MM.1S (cell line): ENCODE data around the gene FOXN3.

Source experiments
- DNase-seq: peaks from one replicate; pipeline ENCODE4 v3.0.0-alpha.2; 2015
- H2AFZ ChIP-seq: fragments of 300-600 bp; sonication (generic); 2 replicates; pipeline ENCODE4 v1.6.0; 2016; ENCODE audit warnings: antibody characterized with exemption, low read length
- H3F3A ChIP-seq: fragments of 300-600 bp; sonication (generic); 2 replicates; pipeline ENCODE4 v1.6.1; 2016; ENCODE audit warnings: mild to moderate bottlenecking, antibody characterized with exemption, low read length, moderate library complexity, mixed read lengths; ENCODE audit not compliant: insufficient read depth
- H3K27ac ChIP-seq: fragments of 300-600 bp; sonication (generic); 2 replicates; pipeline ENCODE4 v1.5.1; 2016; ENCODE audit warnings: mild to moderate bottlenecking, low read length
- H3K27me3 ChIP-seq: fragments of 300-600 bp; sonication (generic); replicated peaks from 2 replicates; pipeline ENCODE4 v1.6.0; 2016; ENCODE audit warnings: low read length; ENCODE audit not compliant: insufficient read depth
- H3K36me3 ChIP-seq: fragments of 300-600 bp; sonication (generic); replicated peaks from 2 replicates; pipeline ENCODE4 v1.6.1; 2016; ENCODE audit warnings: mild to moderate bottlenecking, low read length, mixed read lengths; ENCODE audit not compliant: insufficient read depth
- H3K4me1 ChIP-seq: fragments of 300-600 bp; sonication (generic); 2 replicates; pipeline ENCODE4 v1.6.1; 2016; ENCODE audit warnings: low read length, mixed read lengths
- H3K4me2 ChIP-seq: fragments of 300-600 bp; sonication (generic); 2 replicates; pipeline ENCODE4 v1.6.0; 2016; ENCODE audit warnings: low read depth, low read length
- H3K4me3 ChIP-seq: fragments of 300-600 bp; sonication (generic); 2 replicates; pipeline ENCODE4 v1.5.1; 2016; ENCODE audit warnings: low read length, mixed read lengths
- H3K79me2 ChIP-seq: fragments of 300-600 bp; sonication (generic); 2 replicates; pipeline ENCODE4 v1.6.1; 2016; ENCODE audit warnings: mixed run types, low read length, mixed read lengths
- H3K9ac ChIP-seq: fragments of 300-600 bp; sonication (generic); 2 replicates; pipeline ENCODE4 v1.6.1; 2016; ENCODE audit warnings: low read length, mixed read lengths
- H3K9me2 ChIP-seq: fragments of 300-600 bp; sonication (generic); replicated peaks from 2 replicates; pipeline ENCODE4 v1.6.1; 2016; ENCODE audit warnings: mild to moderate bottlenecking, low read length, mixed read lengths; ENCODE audit not compliant: insufficient read depth
- H3K9me3 ChIP-seq: fragments of 300-600 bp; sonication (generic); replicated peaks from 2 replicates; pipeline ENCODE4 v1.6.1; 2016; ENCODE audit warnings: mild to moderate bottlenecking, low read length, mixed read lengths; ENCODE audit not compliant: insufficient read depth
- H4K20me1 ChIP-seq: fragments of 300-600 bp; sonication (generic); 2 replicates; pipeline ENCODE4 v1.6.1; 2016; ENCODE audit warnings: mild to moderate bottlenecking, low read length, moderate library complexity, mixed read lengths; ENCODE audit not compliant: insufficient read depth
- EZH2 ChIP-seq: fragments of 300-600 bp; sonication (generic); optimal IDR thresholded peaks from 2 replicates; pipeline ENCODE3; 2017; ENCODE audit warnings: low read depth, mild to moderate bottlenecking, antibody characterized with exemption, low read length, mixed read lengths
- EZH2phosphoT487 ChIP-seq: fragments of 300-600 bp; sonication (generic); IDR thresholded peaks from 2 replicates; pipeline ENCODE4 v1.6.1; 2018; ENCODE audit warnings: antibody characterized with exemption, low read length
- TF ChIP-seq, protein P1 (sequence below): fragments of 300-600 bp; sonication (generic); IDR thresholded peaks from 2 replicates; pipeline ENCODE4 v1.5.1; 2016; ENCODE audit warnings: antibody characterized with exemption, low read length, mixed read lengths

Gene FOXN3

DNA sequence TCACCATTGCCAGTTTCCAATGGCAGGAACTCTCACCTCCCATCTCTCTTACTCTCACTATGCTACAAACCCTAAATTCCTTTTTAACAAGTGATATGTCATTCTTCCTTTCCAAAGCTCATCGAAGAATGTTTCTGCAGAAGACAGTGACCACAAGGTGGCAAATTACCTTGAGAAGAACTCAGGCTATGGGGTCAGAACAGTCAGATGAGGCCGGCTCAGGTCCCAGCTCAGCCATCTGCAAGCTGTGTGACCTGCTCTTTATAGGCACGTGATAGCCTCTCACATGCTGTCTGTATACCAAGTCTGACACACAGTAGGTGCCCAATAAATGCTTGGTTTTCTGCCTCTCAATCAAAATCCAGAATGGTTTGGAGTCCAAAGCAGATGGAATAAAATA, 80.7 kb downstream of the FOXN3 start:
- Histone ChIP-seq H3F3A (no peaks in the 10 kb centered on the region), H3K27ac (no peak overlapping the region), H3K36me3 (no peaks in the 10 kb centered on the region), H3K9me3 (no peaks in the 10 kb centered on the region), H3K4me2 (no peak overlapping the region), H3K9me2 (no peaks in the 10 kb centered on the region), H4K20me1 (no peaks in the 10 kb centered on the region), H3K27me3 (no peaks in the 10 kb centered on the region), H3K4me1 (no peaks in the 10 kb centered on the region), H2AFZ (no peak overlapping the region), H3K9ac (no peak overlapping the region), H3K4me3 (no peak overlapping the region), H3K79me2 (peaks cover 10% of the 10 kb centered on the region)
- no peak for DNase-seq
- TF ChIP-seq, protein P1, sequence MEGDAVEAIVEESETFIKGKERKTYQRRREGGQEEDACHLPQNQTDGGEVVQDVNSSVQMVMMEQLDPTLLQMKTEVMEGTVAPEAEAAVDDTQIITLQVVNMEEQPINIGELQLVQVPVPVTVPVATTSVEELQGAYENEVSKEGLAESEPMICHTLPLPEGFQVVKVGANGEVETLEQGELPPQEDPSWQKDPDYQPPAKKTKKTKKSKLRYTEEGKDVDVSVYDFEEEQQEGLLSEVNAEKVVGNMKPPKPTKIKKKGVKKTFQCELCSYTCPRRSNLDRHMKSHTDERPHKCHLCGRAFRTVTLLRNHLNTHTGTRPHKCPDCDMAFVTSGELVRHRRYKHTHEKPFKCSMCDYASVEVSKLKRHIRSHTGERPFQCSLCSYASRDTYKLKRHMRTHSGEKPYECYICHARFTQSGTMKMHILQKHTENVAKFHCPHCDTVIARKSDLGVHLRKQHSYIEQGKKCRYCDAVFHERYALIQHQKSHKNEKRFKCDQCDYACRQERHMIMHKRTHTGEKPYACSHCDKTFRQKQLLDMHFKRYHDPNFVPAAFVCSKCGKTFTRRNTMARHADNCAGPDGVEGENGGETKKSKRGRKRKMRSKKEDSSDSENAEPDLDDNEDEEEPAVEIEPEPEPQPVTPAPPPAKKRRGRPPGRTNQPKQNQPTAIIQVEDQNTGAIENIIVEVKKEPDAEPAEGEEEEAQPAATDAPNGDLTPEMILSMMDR, result peak; percentile 6; the same call in 1 of the 2 replicates
- no peak for TF ChIP-seq EZH2

DNA sequence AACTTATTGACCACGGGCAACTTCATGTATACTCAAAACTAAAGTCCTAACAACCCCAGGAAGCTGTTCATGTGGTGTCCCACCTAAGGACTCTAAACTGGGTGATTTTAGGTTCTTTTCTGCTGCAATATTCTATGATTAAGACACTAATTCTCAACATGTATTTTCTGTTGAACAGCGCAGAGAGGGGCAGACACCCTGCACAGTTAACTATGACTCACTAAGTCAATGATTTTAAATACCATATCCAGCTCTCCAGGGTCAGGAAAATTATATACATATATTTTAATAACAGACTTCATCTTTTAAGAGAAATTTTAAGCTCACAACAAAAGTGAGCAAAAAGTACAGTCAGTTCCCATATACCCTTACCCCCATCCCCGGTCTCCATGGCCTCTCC, 85.0 kb downstream of the FOXN3 start:
- Histone ChIP-seq H3K4me3 (no peak overlapping the region), H3K36me3 (no peaks in the 10 kb centered on the region), H2AFZ (no peak overlapping the region), H3K4me2 (no peak overlapping the region), H3K9me3 (no peaks in the 10 kb centered on the region), H3K9me2 (no peaks in the 10 kb centered on the region), H3K9ac (no peak overlapping the region), H3F3A (no peaks in the 10 kb centered on the region), H3K27me3 (no peaks in the 10 kb centered on the region), H3K4me1 (no peaks in the 10 kb centered on the region), H4K20me1 (no peaks in the 10 kb centered on the region), H3K79me2 (peaks cover 34% of the 10 kb centered on the region), H3K27ac (no peak overlapping the region)
- TF ChIP-seq EZH2, result no peak
- TF ChIP-seq EZH2phosphoT487, result no peak
- TF ChIP-seq, protein P1, result no peak
- DNase-seq, result no peak

DNA sequence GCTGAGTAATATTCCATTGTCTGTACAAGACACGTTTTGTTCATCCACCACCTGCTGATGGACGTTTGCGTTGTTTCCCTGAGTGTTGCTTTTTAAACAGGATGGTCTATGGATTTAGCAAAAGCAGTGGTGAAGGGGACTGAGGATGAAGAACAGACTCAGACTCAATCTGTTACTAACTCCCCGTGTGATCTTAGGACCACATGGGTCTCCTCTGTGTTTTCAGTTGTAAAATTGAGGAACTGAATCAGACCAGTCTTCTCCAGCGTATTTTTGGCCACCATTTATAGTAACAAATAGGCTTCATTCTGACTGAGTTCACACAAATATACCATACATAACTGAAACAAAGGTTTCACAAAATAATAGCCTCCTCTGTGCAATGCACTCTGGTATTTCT, 85.6 kb downstream of the FOXN3 start:
- Histone ChIP-seq H3K9me2 (no peaks in the 10 kb centered on the region), H3K27me3 (no peaks in the 10 kb centered on the region), H3K9me3 (no peaks in the 10 kb centered on the region), H3K36me3 (no peaks in the 10 kb centered on the region), H3F3A (no peaks in the 10 kb centered on the region), H4K20me1 (no peaks in the 10 kb centered on the region), H3K4me3 (no peak overlapping the region), H3K4me1 (no peaks in the 10 kb centered on the region), H3K79me2 (peaks cover 36% of the 10 kb centered on the region), H3K4me2 (no peak overlapping the region), H3K9ac (no peak overlapping the region), H2AFZ (no peak overlapping the region), H3K27ac (no peak overlapping the region)
- TF ChIP-seq, protein P1, result no peak
- TF ChIP-seq EZH2, result no peak
- TF ChIP-seq EZH2phosphoT487, result no peak
- DNase-seq, result no peak
